HG03432 (cell line): ENCODE results near the gene CSTB.

Experiments used
- ATAC-seq: cut with Tn5 transposase; IDR thresholded peaks from one replicate; pipeline ENCODE4 v1.9.1; 2021; ENCODE audit warnings: mild to moderate bottlenecking, moderate library complexity; ENCODE audit not compliant: unreplicated experiment

Gene CSTB

DNA sequence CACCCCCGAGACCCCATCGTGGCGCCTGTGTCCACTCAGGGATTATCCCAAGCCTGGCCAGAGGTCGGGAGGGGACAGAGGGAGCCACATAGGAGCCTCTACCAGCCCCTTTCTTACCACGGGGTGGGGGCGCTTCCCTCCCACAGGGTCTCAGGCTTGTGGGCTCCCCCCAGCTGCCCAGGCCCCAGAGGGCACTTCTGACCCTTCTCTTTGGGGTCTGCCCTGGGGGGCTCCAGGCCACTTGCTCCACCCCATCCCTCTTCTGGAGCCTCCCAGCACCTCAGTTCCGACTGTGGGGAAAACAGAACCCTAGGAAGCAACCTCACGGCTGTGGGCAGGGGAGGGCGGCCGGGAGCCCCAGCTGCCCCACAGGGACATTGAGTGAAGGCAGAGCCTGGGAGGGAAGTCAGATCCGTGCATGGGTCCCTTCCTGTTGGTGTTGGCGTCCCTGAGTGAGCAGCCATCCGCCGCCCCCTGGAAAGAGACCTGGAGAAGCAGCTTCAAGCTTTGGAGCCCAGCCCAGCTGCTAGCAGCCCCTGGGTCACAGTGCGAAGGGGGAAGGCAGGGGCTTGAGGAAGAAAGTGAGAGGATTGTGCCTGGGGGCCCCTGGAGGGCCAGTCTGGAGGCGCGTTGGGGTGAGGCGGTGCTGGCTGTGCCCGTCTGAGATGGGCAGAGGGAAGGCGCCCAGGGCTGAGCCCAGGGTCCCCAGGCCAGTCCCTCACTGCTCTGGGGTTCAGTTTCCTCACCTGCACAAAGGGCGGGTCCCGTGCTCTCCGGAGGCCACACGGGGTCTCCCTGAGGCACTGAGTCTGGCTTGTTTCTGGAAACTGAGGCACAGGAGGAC lies 35.4 kb upstream of the CSTB start:
- ATAC-seq, result no peak

DNA sequence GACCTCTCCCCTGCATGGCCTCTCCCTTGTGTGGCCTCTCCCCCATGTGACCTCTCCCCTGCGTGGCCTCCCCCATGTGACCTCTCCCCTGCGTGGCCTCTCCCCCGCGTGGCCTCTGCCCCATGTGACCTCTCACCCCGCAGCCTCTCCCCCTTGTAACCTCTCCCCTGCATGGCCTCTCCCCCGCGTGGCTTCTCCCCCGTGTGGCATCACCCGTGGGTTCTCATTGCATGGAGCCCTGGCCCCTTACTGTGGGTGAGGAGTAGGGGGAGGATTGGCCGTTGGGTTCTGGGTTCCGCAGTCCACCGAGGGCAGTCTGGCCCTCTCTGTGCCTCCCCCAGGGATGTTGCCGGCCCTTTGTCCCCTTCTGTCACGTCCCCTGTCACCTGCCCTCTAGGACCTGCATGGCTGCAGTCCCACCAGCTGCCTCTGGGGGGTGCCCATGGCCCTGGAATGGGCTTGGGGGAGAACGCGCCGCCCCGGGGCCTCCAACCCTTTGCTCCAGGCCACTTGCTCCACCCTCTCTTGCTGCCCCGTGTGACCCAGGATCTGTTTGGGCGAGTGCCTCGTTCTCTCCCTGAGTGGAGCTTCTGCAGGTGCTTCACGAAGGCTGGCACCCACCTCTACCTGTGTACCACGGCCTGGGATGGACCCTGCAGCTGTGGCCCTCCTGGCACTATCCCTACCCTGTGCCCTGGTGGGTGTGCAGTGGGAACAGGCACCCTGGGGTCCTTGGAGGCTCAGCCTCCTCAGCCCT lies 34.6 kb upstream of the CSTB start:
- ATAC-seq, result peak; percentile 77

DNA sequence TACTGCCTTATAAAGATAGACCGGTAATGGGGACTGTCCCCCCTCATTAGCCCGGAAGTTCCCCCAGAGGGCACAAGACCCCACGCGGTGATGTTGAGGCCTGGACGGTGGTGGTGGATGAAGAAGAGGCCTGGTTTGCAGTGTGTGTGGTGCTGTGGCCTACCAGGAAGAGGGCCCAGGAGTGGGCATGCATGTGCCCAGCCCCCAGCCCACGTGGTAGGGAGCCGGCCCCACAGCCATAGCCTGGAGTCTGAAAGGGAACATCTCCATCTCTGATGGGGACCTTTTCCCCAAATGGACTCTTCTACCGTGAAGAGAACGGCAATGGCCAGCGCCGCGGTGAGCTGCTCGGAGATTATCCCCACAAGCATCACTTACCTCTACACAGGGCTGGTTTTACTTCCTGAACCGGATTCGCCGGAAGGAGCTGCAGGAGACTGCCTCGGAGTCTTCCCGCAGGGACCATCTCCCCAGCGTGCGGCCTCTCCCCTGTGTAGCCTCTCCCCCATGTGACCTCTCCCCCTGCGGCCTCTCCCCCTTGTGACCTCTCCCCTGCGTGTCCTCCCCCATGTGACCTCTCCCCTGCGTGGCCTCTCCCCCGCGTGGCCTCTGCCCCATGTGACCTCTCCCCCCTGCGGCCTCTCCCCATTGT lies 33.9 kb upstream of the CSTB start:
- no peak for ATAC-seq

DNA sequence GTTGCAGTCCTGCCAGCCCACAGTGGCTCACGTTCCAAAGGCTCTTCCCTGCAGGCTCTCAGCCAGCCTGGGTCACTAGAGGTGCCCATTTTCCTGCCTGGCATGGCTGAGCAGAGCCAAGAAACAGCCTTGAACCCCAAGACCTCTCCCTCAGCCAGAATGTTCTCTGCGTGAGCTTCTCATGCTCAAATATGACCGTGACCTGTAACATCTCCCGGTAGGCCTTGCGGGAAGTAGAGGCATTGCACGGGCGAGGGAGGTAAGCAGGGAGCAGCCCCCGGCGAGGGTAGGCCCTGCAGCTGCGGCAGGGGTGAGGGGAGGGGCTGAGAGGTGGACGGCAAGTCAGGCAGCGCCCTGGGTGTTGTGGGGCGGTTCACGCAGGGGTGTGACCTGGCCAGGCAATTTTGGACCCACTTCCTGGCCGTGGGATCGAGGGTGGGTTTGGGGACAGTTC lies 33.3 kb upstream of the CSTB start:
- no peak for ATAC-seq

DNA sequence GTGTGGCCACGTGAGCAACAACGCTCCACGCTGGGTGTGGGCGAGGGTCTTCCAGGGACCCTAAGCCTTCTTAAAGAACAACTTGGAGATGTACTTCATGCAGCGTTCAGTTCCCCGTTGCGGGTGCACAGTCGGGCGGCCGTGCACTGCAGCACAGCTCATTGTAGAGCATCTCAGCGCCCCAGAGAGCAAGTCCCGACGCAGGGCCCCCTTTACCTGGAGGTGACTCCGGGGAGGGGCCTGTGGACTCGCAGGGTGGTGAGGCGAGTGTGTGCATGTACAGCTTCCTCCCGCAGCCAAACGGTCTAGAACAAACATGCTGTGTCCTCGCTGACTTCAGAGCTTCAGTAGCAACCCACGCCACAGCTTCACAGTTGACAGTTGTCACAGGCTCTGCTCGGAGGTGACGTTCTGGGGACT lies 32.7 kb upstream of the CSTB start:
- ATAC-seq, result no peak

DNA sequence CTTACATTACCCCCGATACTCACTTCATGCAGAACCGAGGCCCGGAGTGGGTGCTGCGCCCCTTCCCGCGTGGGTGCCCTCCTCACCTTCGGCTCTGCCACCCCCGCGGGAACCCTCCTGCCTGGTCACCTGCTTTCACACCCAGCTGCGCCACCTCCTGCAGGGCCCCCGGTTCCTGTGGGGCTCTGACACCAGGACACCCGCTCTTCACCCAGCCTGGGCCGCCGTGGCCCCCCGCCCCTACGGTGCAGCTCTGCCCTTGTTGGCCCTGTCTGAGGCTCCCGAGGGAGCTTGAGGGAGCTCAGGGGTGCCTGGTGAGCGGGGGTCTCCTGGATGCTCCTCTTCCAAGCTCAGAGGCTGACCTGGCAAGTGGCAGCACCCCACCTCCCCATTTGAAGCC lies 32.3 kb upstream of the CSTB start:
- ATAC-seq, result no peak

DNA sequence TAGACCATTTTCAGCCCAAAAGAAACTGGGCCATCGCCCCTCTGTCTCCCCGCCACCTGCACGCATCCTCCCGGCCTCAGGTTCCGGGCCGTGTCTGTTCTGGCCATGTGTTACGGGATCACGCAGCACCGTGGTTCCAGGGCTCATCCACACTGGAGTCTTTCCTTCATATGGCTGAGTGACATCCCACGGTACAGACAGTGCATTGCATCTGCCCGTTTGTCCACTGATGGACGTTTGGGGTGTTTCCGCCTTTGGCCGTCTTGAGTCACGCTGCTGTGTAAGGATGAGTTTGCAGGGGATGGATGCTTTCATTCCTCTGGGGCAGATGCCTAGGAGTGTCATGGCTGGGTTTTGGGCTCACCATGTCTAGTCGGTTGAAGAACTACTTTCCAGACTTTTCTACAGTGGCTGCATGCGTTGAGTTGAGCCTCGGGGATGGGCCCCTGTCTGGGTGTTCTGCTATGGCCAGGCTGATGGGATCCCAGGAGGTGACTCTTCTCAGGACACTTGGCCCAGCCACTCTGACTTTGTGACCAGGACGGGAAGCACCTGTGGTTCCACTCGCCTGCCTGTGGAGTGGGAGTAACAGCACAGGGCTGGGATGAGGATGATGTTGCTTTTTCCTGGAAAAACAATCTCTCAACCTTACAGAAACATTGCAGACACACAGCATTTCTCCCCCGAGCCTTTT lies 30.1 kb upstream of the CSTB start:
- no peak for ATAC-seq

DNA sequence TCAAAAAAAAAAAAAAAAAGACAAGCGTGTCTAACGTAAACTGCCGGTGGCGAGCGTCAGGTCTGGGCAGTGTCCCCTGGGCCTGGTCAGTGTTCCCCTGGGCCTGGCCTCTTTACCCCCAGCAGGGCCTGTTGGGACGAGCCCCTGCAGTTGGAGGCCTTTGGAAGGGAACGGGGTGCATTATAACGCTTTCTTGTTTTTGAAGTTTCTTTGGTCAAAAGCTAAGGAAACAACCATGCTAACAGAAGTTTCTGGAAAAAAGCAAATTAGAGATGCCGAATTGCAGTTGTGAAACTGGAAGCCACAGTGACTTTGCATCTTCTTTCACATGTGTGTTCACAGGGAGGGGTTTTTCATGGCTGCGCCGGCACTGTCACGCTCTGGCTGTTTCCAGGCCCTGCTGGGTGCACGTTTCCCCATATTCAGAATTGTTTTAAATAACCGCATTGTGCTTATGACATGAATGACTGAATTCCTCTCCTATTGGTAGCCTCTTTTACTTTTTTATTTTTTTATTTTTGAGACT lies 29.2 kb upstream of the CSTB start:
- ATAC-seq, result peak; percentile 77

DNA sequence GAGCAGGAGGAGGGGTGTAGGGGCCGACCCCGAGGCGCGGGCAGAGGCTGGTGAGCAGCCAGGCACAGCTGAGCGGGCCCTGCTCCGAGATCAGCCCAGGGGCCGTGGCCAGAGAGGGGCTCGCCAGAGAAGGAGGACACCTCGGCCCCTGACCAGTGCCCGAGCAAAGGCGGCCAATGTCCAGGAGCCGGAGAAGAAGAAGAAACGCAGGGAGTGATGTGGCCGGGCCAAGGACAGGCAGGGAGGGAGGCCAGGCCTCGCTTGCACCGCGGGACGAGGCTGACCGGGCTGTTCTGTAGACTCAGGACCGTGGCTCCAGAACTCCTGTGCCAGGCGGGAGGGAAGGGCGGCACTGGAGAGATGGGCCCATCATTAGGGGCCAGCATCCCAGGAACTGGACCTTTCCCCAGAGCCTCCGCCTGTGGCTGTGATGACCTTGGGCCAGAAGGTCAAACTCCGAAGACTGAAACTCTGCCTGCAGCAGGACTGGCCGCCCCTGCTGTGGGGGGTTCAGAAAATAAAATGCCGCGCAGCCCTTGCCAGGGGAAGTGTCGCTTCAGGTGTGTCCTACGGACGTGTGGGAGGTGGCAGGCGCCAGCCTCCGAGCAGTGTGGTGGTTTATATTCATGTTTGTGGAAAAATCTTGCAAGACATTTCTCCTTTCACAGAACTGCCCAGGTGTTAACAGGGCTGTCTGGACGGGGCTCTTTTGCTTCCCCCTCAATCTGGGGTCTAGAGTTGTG lies 27.6 kb upstream of the CSTB start:
- no peak for ATAC-seq

DNA sequence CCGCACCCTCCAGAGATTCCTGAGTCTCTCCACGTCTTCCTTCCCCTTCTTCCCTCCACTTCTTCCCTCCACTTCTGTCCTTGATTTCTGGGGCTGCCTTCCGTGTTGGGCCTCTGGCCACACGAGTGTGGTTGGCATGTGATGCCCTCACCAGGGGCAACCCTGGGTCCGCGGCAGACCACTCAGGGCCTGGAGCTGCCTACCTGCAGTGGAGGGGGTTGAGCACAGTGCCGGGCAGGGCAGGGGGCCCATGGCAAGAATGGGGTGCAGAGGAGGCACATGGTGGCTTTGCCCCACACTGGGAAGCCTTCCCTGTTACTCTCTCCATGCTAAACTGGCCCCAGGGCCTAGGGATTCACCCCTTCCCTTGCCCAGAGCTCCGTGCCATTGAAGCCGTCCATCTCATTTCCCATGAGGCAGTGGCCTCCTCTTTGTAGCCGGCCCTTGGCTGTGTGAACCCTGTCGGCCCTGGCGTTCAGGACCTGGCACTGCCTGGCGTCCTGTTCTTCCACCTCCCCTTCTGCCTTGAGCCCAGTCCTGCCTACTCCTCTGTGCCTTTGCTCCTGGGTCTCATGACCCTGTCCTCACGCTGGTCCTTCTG lies 26.7 kb upstream of the CSTB start:
- ATAC-seq, result no peak

DNA sequence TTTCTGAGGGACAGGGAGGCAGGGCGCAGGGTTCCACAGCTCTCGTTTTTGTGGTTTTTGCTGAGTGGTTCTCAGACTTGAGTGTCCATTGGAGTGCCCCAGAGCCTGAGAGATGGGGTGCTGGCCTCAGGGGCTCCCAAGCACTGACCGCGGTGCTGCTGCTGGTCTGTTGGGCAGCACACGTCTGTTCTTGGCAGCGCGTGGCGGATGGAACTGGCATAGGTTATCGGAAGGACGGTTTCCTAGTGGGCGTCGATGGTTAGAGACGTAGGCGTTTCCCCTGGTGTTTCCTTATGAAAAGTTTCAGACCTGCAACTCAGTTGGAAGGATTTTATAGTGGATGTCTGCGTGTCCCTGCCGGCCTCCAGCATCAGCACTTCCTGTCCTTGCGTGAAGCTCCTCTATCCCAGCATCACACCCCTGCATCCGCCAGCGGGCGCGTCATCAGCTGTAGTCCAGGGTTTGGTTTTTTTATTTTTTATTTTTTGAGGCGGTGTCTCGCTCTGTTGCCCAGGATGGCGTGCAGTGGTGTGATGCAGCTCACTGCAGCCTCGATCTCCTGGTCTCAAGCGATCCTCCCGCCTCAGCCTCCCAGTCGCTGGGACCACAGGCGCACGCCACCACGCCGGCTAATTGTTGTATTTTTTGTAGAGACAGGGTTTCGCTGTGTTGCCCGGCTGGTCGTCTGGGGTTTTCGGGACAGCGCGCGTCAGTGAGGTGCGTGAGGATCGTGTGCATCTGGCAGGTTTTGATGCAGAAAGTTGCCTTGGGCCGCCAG lies 25.1 kb upstream of the CSTB start:
- ATAC-seq, result no peak

DNA sequence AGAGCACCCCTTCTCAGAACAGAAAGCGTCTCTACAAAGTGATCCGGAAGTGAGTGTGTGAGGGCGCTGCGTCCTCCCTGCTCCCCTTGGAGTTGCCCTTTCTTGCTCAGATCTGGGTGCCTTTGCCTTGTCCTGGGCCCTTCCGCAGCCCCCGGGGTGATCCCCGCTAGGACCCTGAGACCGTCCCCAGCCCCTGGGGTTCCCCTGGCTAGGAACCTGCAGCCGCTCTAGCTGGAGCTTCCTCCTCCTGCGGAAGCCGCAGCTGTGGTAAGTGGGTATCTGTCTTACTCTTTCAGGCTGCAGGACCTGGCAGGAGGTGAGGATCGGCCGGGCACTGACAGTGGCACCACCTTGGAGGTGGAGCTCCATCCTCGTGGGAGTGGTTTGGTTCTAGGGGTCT lies 24.5 kb upstream of the CSTB start:
- no peak for ATAC-seq

DNA sequence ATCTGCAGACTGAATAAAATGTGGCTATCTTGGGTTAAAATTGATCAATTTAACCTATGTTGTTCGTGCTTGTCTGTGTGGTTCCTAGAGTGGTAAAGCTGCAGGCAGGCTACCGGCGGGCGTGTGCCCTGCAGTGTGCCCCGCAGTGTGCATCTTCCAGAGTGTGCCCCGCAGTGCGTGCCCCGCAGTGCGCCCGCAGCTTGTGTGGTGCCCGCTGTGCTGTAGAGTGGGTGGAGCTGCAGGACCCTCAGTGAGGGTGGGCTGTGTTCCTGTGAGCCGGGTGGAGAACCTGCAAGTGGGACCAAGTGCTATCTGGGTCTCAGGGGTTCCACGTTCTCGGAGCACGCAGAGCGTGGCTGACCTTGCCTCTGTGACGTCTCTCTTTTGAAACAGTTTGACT lies 24.0 kb upstream of the CSTB start:
- no peak for ATAC-seq

DNA sequence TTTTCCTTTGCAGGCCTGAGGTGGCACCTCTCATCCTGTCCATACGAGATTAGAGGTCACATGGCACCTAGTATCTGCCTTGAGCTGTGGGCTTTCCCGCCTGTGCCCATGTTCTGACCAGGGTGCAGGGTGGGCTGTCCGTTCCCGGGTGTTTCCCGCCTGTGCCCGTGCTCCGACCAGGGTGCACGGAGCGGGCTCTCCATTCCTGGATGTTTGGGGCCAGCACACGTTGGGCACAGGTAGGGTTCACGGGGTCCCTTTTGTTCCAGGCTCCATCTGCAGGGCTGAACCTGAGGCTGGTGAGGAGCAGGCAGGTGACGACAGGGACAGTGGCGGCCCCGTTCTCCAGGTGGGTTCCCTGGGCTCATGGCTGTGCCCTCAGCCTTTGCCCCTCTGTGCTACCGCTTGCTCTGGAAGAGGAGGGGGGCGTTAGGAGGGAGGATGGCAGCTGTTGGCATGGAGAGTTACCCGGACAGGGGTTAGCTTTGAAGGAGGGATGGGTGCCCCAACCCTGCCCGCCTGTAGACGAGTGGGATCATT lies 23.3 kb upstream of the CSTB start:
- no peak for ATAC-seq

DNA sequence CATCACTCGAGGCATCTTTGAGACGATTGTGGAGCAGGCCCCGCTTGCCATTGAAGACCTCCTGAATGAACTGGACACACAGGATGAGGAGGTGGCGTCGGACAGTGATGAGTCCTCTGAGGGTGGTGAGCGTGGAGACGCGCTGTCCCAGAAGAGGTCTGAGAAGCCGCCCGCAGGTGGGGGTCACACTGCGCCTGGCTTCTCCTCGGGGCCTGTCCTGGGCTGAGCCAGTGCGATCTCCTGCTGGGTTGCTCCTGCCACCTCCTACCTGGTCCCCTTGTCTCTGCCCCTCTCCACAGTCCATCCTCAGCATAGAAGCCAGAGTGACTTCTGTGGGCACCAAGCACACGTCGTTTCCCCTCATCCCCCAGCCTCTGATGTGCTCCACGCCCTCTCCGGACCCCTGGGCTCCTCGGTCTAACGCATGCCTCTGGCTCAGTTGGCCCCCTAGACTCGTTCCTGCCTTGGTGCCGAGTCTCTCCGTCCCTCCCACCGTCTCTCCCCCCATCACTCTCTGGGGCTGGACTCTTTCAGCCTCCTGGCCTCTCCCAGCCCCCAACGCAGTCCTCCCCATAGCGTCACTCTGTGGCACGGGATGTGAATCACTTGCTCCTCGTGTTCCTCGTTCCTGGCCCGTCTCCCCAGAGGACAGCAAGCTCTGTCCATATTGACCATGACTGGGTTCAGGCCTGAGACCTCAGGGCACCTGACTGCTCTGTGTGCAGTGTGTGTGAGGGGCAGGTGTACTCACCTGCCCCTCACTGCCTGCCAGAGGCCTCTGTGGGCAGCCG lies 22.0 kb upstream of the CSTB start:
- ATAC-seq, result no peak

DNA sequence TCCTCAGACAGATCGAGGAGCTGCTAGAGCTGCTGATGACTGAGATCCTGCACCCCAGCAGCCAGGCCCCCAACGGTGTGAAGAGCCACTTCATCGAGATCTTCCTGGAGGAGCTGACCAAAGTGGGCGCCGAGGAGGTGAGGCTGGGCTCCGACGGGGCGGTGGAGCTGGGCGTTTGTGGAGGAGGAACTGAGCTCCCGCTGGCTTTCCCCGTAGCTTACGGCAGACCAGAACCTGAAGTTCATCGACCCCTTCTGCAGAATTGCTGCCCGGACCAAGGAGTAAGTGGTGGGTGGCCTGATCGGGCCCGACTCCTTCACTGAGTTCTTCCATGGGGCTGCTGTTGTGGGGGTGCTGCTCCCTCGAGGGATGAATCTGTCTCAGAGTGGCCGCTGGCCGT lies 21.3 kb upstream of the CSTB start:
- no peak for ATAC-seq

DNA sequence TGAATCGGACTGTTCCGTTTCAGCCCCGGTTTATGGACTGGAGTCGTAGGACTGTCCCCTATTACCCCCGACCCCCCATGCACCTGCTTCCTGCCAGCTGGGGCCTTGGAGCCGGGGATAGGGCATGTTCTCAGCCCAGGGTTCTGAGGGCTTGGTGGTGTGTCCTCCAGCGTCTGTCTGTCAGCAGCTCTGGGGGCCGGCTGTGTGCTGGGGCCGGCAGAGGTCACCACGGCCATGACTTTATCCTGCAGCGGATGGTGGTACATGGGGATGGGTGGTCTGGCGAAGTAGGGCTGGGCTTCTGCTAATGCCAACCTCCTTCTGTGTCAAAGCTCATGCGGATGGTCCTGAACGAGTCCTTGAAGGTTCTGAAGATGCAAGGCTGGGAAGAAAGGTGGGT lies 18.7 kb upstream of the CSTB start:
- ATAC-seq, result no peak

DNA sequence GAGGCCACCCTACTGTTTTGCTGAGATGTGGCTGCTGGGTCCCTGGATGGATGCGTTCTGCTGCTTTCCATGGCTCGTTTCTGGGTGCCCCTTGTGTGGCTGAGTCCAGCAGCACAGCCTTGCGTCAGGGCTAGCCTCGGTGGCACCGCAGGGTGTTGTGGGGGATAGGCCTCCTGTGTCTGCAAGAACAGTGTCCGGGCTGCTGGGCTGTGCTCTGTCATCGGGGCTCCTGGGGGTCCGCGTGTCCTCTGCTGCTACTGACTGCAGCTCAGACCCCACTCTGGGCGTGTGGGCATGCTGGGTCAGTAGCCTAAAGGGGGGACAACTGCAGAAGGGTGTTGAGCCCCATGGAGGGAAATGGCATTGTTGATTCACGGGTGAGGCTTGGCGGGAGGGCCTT lies 18.2 kb upstream of the CSTB start:
- ATAC-seq, result no peak
